Measurements from ENCODE around the gene ELOVL6. TPM values are rescaled to one million over a fixed set of nuclear protein-coding genes. Genes with fewer than 3 reads are reported as not detected.

Gene ELOVL6
- total RNA-seq, 1 experiment from 2014 or later: 9.5 TPM

DNA sequence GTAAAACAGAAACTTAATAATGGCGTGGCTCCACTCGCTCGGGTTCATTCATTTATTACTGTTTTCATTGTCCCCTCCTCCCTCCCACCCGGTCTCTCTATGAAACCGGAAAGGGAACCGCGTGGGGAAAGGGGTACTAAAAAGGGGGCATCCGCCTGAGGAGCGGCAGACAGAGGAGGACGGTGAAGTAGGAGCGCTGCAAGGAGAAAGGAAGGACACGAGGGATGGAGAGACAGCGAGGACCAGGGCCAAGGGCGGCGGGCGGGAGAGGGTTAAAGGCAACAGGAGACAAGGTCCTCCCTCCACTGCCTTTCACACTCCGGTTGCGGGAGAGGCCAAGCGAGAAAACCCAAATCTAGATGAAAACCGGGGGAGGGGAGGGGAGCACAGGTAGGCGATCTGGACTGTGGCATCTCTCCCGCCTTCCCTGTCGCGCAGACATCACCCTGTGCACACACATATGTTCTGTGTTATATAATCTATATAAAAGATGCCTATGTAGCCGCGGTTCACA is 829 bp downstream of the ELOVL6 start:
- BruUV-seq (replicated peaks): no TSS peak
- TF ChIP-seq, protein P1, sequence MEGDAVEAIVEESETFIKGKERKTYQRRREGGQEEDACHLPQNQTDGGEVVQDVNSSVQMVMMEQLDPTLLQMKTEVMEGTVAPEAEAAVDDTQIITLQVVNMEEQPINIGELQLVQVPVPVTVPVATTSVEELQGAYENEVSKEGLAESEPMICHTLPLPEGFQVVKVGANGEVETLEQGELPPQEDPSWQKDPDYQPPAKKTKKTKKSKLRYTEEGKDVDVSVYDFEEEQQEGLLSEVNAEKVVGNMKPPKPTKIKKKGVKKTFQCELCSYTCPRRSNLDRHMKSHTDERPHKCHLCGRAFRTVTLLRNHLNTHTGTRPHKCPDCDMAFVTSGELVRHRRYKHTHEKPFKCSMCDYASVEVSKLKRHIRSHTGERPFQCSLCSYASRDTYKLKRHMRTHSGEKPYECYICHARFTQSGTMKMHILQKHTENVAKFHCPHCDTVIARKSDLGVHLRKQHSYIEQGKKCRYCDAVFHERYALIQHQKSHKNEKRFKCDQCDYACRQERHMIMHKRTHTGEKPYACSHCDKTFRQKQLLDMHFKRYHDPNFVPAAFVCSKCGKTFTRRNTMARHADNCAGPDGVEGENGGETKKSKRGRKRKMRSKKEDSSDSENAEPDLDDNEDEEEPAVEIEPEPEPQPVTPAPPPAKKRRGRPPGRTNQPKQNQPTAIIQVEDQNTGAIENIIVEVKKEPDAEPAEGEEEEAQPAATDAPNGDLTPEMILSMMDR (IDR thresholded peaks at IDR 0.05; ENCODE audit: insufficient read depth in 1 of 2, low read depth in 1 of 2, low read length in 1 of 2, severe bottlenecking in 1 of 2, unreplicated experiment in 1 of 2): no peak
- peaks cover 24% of the 10 kb centered on the region for H3K4me1 ChIP-seq
- Mint-ChIP-seq H3K4me3 (ENCODE audit: unreplicated experiment) (peak overlapping the region; percentile 86), H3K36me3 (ENCODE audit: insufficient read depth, unreplicated experiment) (no peaks in the 10 kb centered on the region), H3K27ac (ENCODE audit: unreplicated experiment) (peak overlapping the region; percentile 78), H3K4me1 (ENCODE audit: low read depth, unreplicated experiment) (peaks cover 4% of the 10 kb centered on the region), H3K9me3 (ENCODE audit: unreplicated experiment) (no peaks in the 10 kb centered on the region), H3K27me3 (ENCODE audit: insufficient read depth, unreplicated experiment) (no peaks in the 10 kb centered on the region)
- H3K27me3 ChIP-seq (replicated peaks; ENCODE audit: control insufficient read depth, insufficient read depth, low read length): no peaks in the 10 kb centered on the region
- ChIA-PET CTCF (no interaction called here), POLR2A (no interaction called here)
- peak; percentile 48 to 57 for DNase-seq
- H3K4me3 ChIP-seq (ENCODE audit: low read depth, low read length): peak overlapping the region; percentile 62
- H3K36me3 ChIP-seq (ENCODE audit: control insufficient read depth, insufficient read depth, low read length): no peaks in the 10 kb centered on the region
- intact Hi-C loops (cut with micrococcal nuclease; ENCODE audit: unreplicated experiment): loop anchor here (2.0 to 10.0 kb wide), 5 partner anchors 60 to 427 kb away; partner anchors contain the start of gene PITX2
- H3K9me3 ChIP-seq: no peaks in the 10 kb centered on the region

DNA sequence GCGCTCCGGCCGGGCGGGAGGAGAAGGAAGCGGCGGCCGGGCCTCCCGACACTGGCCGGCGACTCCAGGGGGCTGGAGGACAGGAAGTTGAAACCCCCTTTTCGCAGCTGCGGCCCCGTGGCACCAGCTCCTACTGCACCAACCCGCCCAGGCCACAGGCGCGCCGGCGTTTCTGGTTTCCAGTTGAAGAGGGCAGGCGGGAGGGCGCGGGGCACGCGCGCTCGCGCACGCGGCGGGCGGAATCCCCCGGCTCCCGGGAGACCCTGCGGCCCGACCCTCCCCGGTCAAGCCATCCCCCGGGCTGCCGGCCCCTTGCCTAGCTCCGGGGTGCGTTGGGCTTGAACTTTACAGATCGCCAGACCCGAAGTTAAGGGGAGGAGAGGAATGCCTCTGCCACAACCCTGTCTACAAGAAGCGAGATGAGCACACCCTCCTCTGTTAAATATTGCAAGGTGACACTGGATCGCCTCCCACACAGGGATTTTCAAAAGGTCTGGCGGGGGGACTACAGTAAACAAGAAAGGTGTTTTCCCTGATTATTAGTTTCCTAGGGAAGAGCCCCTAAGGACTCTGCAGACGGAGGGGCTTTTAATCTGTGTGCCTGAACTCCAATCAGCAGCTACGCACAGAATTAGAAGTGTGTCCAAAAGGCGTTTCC is 1.4 kb downstream of the ELOVL6 start:
- POLR2A ChIA-PET: no interaction called here

DNA sequence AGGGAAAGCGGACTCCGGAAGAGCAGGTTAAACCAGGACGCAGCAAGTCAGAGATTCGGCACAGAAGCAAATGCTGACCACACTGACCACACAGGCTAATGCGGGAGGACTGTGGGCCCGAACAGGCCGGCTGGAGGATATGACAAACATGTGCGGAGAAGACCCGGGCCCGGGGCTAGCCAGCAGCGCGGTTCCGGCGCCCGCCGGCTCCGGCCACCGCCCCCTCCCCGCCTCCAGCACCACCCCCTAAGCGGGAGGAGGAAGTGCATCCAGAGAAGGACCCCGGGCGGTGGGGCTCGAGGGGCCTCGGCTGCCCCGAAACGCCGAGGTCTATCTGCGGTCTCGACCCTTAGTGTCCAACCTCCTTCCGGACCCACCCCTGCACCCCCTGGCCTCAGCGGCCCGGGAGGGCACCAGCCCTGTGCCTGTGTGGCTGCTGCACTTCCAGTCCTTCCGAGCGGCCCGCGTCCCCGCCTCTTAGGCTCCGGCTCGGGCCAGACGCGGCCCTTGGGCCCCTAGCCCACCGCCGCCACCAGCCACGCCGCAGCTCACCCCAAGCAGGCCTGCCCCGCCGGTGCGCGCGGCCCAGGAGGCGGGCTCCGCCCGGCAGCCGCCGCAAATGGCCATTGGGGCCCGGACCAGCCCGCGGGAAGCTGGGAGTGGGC is 2.1 kb downstream of the ELOVL6 start:
- ChIA-PET CTCF (interaction anchor here (0.9 kb wide), 1 partner anchor 147 kb away, joined by 3 read pairs; no protein-coding TSS in a partner anchor), POLR2A (no interaction called here)
- Mint-ChIP-seq H3K27ac (ENCODE audit: unreplicated experiment) (peak overlapping the region; percentile 87), H3K27me3 (ENCODE audit: insufficient read depth, unreplicated experiment) (no peaks in the 10 kb centered on the region), H3K36me3 (ENCODE audit: insufficient read depth, unreplicated experiment) (no peaks in the 10 kb centered on the region), H3K4me1 (ENCODE audit: low read depth, unreplicated experiment) (peaks cover 7% of the 10 kb centered on the region), H3K9me3 (ENCODE audit: unreplicated experiment) (no peaks in the 10 kb centered on the region), H3K4me3 (ENCODE audit: unreplicated experiment) (peak overlapping the region; percentile 86)
- peaks cover 26% of the 10 kb centered on the region for H3K4me1 ChIP-seq
- TF ChIP-seq, protein P1 (IDR thresholded peaks at IDR 0.05; ENCODE audit: insufficient read depth in 1 of 2, low read depth in 1 of 2, low read length in 1 of 2, severe bottlenecking in 1 of 2, unreplicated experiment in 1 of 2): no peak
- BruUV-seq (replicated peaks): no TSS peak
- no peaks in the 10 kb centered on the region for H3K27me3 ChIP-seq (replicated peaks; ENCODE audit: control insufficient read depth, insufficient read depth, low read length)
- H3K9me3 ChIP-seq: no peaks in the 10 kb centered on the region
- peak; percentile 59 to 75 for DNase-seq
- intact Hi-C loops (cut with micrococcal nuclease; ENCODE audit: unreplicated experiment): loop anchor here (2.0 to 10.0 kb wide), 5 partner anchors 59 to 428 kb away; partner anchors contain the start of gene PITX2
- H3K4me3 ChIP-seq (ENCODE audit: low read depth, low read length): peak overlapping the region; percentile 62
- no peaks in the 10 kb centered on the region for H3K36me3 ChIP-seq (ENCODE audit: control insufficient read depth, insufficient read depth, low read length)

More for the DNA sequence above, 1.4 kb downstream of the ELOVL6 start:
- H3K4me3 ChIP-seq (ENCODE audit: low read depth, low read length): peak overlapping the region; percentile 62
- peak overlapping the region; percentile 87 for H3K27ac Mint-ChIP-seq (ENCODE audit: unreplicated experiment)
- no peaks in the 10 kb centered on the region for H3K36me3 Mint-ChIP-seq (ENCODE audit: insufficient read depth, unreplicated experiment)
- peaks cover 7% of the 10 kb centered on the region for H3K4me1 Mint-ChIP-seq (ENCODE audit: low read depth, unreplicated experiment)
- no peaks in the 10 kb centered on the region for H3K9me3 ChIP-seq
- H3K27me3 Mint-ChIP-seq (ENCODE audit: insufficient read depth, unreplicated experiment): no peaks in the 10 kb centered on the region
- peak in 1 of 2 experiments; percentile 38 for DNase-seq
- TF ChIP-seq, protein P1 (IDR thresholded peaks at IDR 0.05; ENCODE audit: insufficient read depth in 1 of 2, low read depth in 1 of 2, low read length in 1 of 2, severe bottlenecking in 1 of 2, unreplicated experiment in 1 of 2): no peak
- CTCF ChIA-PET: interaction anchor here (0.9 kb wide), 1 partner anchor 147 kb away, joined by 3 read pairs; no protein-coding TSS in a partner anchor
- H3K27me3 ChIP-seq (replicated peaks; ENCODE audit: control insufficient read depth, insufficient read depth, low read length): no peaks in the 10 kb centered on the region
- H3K4me3 Mint-ChIP-seq (ENCODE audit: unreplicated experiment): peak overlapping the region; percentile 86
- H3K4me1 ChIP-seq: peaks cover 24% of the 10 kb centered on the region
- no peaks in the 10 kb centered on the region for H3K36me3 ChIP-seq (ENCODE audit: control insufficient read depth, insufficient read depth, low read length)
- intact Hi-C loops (cut with micrococcal nuclease; ENCODE audit: unreplicated experiment): loop anchor here (2.0 to 10.0 kb wide), 5 partner anchors 60 to 428 kb away; partner anchors contain the start of gene PITX2
- H3K9me3 Mint-ChIP-seq (ENCODE audit: unreplicated experiment): no peaks in the 10 kb centered on the region
- BruUV-seq (replicated peaks): no TSS peak

Measured in Caco-2 (cell line).